HG02623 (cell line): ENCODE results near the gene NOP16.

Experiments used
- ATAC-seq: cut with Tn5 transposase; IDR thresholded peaks from one replicate; pipeline ENCODE4 v1.9.1; 2021; ENCODE audit warnings: moderate library complexity; ENCODE audit not compliant: unreplicated experiment

Gene NOP16

DNA sequence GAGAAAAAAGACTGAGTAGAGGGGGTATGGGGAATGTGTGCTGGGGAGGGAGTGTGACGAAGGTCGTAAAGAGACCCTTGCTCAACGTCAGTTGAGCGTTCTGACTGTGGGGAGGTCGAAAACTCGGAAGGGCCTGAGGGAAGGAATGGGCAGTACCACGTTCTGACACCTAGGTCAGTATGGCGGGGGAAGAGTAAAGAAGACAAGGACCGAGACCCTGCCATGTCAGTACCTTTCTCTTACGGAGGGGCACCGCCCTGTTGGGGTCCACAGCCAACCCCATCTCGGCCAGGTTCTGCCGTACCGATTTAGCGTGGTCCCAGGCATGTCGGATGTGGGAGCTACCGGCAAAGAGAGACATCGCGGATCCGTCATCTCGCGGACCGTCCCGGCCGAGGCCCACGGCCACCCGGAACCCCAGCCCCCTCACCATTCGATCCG is 375 bp downstream of the NOP16 start:
- no peak for ATAC-seq

DNA sequence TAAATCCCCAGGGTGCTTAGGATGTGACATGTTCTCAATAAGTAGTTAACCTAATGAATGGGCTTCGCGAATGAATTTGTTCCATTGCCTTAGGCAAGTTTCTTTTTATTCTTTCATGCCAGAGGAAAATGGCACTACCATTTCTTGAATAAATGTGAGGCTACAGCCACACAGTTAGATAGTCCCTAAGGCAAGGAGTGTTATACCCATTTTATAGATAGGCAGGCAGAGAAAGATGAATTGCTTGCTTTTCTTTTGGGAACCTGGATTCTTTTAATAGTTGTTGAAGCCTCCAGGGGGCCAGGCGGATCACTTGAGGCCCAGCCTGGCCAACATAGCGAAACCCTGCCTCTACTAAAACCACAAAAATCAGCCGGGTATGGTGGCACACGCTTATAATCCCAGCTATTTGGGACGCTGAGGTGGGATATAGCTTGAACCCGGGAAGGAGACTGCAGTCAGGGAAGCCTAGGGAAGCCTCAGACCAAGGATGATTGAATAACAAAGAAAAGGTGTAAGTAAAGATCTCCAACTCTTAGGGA is 943 bp downstream of the NOP16 start:
- no peak for ATAC-seq

DNA sequence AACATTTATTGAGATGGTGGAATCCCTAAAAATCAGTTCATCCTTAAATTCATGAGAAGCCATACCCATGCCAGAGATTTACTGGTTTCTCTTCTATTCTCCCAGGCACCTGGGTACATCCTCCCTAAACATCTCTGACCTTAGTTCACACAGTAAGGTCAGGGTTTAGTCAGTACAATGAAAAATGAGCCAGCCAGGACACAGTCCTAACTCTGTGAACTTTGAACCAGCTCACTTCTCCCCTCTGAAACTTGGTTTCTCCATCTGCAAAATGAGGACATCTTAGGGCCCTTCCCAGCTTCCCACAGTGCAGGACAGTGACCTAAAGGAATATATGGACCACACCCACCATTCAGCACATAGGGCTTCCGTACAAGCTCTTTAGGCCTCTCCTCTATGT is 1.9 kb downstream of the NOP16 start:
- ATAC-seq: no peak

GRCh38 chr5:176384991-176385390 is 3.4 kb downstream of the NOP16 start:
- ATAC-seq: no peak

GRCh38 chr5:176384366-176384930 is 4.0 kb downstream of the NOP16 start:
- ATAC-seq: no peak

- ATAC-seq: no peak
Measured at GRCh38 chr5:176383961-176384360, 4.4 kb downstream of the NOP16 start.

DNA sequence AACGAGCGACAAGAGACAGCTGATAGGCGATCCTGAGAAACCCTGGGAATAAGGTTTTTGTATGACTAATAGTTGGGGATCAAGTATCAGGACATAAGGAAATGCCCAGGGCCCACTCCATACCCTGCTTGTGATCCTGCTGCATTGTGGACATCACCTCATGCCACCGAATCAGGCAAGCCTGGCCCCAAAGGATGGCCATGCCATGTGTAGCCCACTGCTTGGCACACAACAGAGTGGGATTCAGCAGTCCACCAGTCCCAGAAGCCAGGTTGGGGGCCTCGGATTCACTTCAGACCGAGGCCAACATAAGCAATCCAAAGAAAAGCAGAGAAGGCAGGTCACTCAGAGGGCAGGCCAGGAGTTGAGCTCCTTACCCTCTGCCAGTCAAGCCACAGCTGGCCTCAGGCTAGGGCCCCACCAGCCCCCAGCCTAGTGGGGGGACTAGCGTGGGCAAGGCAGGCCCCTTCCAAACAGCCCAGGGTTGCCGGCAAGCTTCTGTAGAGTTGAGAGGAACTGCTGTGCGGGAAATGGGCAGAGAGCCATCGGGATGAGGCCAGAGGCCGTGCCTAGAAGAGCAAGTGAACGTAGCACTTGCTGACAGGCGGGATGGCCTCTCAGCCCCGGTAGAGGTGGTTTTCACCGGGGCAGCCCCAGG is 5.0 kb downstream of the NOP16 start:
- no peak for ATAC-seq

GRCh38 chr5:176382721-176383120 is 5.7 kb downstream of the NOP16 start:
- no peak for ATAC-seq

- no peak for ATAC-seq
Measured at GRCh38 chr5:176381979-176382378, 6.4 kb downstream of the NOP16 start.

DNA sequence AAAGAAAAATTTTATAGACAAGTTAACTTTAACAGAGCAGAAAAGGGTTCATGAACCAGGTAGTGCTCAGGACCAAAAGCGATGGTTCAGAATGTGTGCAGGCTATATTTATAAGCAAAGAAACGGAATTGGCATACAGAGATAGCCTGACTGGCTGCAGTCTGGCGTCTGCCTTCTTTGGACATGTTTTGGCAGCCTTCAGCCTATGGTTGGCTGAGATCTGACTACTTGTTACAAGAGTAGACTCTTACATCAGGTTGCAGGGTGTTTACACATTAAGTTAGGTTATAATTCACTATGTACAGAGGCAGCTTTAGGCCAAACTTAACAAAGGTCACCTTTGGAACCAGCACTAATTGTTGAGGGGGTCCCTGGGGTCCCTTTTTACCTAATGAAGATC is 7.0 kb downstream of the NOP16 start:
- ATAC-seq: no peak

- peak; percentile 73 for ATAC-seq
Measured at GRCh38 chr5:176379881-176380280, 8.5 kb downstream of the NOP16 start.

GRCh38 chr5:176373100-176373818 is 15.1 kb downstream of the NOP16 start:
- ATAC-seq: no peak

DNA sequence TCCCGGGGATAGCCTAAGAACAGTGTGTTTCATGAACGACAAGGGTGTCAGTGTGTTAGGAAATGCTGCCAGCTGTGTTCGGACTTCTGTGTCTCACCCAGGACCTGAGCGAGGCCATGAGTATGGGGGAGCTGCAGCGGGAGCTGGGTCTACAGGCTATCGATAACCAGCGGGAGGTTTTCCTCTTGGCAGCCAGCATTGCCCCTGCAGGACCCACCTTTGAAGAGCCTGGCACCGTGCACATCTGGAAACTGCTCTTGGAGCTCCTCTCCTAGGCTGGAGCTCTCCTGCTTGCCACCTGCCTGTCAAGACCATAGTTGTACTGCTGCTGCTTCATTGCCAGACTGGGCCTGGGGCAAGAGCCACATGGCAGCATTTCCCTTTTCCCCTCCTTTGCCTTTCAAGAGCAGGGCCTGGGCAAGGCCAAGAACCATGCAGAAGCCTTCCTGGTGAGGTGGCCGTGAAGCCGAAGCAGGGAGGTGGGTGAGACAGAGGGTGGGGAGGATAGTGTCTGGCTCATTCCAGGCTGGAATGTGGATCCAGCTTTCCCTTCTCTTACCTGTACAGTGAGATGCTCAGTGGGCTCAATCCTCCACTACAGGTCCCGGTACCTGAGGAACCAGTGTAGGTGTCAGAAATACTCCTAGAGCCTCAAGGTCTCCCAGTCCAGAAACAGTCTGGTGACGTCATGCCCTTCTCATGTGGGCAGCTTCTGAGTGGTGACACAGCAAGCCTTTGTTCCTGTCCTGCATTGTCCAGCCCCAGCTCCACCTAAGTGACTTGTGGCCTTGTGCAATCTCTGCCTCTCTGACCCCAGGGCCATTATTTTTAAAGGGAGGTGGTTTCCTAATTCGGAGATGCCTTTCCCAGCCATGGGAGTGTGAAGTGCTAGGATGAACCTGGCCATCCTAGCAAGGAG is 16.5 kb downstream of the NOP16 start:
- no peak for ATAC-seq

GRCh38 chr5:176369934-176370711 is 18.3 kb downstream of the NOP16 start:
- no peak for ATAC-seq

- no peak for ATAC-seq
Measured at GRCh38 chr5:176368726-176369125, 19.7 kb downstream of the NOP16 start.

DNA sequence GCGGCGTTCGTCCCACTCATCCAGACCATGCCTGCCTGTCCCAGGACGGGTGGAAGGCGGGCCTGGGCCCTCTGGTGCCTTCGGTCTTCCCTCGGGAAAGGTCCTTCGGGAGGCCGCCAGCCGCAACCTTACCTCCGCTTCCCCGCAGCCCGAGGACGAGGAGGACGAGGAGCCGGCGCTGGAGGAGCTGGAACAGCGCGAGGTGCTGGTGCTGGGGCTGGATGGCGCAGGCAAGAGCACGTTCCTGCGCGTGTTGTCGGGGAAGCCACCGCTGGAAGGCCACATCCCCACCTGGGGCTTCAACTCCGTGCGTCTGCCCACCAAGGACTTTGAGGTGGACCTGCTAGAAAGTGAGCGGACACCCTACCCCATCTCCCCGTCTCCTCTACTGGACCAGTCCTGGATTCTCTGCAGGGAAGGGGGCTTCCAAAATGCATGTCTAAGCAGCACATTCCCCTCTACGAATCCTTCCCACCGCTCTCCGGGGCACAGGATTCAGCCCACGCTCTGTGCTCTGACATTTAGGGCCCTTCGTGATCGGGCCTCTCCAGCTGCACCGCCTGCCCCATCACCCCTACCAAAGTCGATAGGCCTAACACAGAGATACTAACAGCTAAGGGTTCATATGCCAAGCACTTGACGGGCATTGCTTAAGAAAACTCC is 22.0 kb downstream of the NOP16 start:
- ATAC-seq: no peak

- no peak for ATAC-seq
Measured at GRCh38 chr5:176365351-176366231, 22.8 kb downstream of the NOP16 start, which contains the start of gene ARL10. ARL10 (plus strand) TSS chr5:176365487; CDS start chr5:176365564, 77 bp downstream.

GRCh38 chr5:176364765-176365350 is 23.5 kb downstream of the NOP16 start:
- ATAC-seq: no peak
